ENCODE measurements around the gene BRICD5. TPM values are rescaled to one million over a fixed set of nuclear protein-coding genes. Genes with fewer than 3 reads are reported as not detected.
A peak's percentile ranks its signal among the peaks of the same experiment; 100 is the strongest.

The BRICD5 gene
- total and polyA plus RNA-seq, 2 of the 13 experiments (the other 11 are each of a cell fraction or from before 2014, with no cell fraction given), result 1.6 to 5.8 TPM

DNA sequence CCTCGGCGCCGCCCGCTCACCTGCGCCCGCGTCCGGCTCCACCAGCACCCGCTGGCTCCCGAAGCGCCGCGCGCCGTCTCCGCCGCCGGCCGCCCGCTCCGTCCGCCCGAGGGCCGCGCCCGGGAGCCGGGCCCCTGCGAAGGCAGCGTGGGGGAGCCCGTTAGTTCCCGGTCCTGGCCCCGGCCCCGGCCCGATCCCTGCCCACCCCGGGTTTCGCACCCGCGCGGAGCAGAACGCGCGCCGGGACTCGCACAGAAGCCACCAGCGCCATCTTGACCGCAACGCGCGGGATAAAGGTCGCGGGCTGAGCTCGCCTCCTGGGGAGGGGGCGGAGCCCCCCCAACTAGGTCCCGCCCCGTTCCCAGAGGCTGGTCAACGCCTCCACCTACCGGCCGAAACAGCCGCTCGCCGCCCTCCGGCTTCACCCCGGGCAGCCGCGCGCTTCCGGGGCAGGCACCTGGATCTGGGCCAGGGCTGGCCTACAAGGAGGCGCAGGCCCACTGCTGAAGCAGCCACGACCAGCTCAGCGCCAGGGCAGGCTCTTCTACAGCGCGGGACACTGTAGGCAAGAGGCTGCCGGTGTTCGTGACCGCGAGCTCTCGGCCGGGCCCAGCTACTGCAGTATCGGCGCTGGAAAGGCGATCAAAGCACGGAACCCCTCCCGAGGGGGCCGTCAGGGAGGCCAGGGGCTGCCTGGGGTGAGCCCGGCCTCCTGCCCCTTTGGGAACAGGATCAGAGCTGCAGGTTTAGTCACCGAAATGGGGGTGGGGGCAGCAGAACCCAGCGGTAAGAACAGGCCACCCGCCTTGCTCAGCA lies 40.8 kb upstream of the BRICD5 start, which contains the start of gene ECI1 (continued):
- TF ChIP-seq, protein P1, sequence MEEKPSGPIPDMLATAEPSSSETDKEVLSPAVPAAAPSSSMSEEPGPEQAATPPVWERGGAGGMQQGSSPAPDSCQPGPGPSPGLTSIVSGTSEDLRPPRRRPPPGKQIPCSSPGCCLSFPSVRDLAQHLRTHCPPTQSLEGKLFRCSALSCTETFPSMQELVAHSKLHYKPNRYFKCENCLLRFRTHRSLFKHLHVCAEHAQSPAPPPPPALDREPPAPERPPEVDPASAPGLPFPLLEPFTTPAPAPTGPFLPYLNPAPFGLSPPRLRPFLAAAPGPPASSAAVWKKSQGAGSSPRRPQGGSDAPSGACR (CRISPR knock-in tag; IDR thresholded peaks at IDR 0.05), result no peak
- TF ChIP-seq ZNF577 (CRISPR knock-in tag; IDR thresholded peaks at IDR 0.05; ENCODE audit: borderline replicate concordance, low read depth), result no peak
- TF ChIP-seq TP53 (CRISPR knock-in tag; conservative IDR thresholded peaks at IDR 0.05), result peak; percentile 55; the same call in 1 of the 2 replicates
- TF ChIP-seq, protein P2, sequence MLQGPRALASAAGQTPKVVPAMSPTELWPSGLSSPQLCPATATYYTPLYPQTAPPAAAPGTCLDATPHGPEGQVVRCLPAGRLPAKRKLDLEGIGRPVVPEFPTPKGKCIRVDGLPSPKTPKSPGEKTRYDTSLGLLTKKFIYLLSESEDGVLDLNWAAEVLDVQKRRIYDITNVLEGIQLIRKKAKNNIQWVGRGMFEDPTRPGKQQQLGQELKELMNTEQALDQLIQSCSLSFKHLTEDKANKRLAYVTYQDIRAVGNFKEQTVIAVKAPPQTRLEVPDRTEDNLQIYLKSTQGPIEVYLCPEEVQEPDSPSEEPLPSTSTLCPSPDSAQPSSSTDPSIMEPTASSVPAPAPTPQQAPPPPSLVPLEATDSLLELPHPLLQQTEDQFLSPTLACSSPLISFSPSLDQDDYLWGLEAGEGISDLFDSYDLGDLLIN (CRISPR knock-in tag; IDR thresholded peaks at IDR 0.05; ENCODE audit: borderline replicate concordance), result no peak
- 0 out of 2 replicates have a peak, but pooled peaks have one; percentile 68 for TF ChIP-seq CBX5 (CRISPR knock-in tag; IDR thresholded peaks at IDR 0.05; ENCODE audit: borderline replicate concordance)
- peak; percentile 92; the same call in 1 of the 2 replicates for TF ChIP-seq SNAPC2 (CRISPR knock-in tag; IDR thresholded peaks at IDR 0.05)
- TF ChIP-seq, protein P3, sequence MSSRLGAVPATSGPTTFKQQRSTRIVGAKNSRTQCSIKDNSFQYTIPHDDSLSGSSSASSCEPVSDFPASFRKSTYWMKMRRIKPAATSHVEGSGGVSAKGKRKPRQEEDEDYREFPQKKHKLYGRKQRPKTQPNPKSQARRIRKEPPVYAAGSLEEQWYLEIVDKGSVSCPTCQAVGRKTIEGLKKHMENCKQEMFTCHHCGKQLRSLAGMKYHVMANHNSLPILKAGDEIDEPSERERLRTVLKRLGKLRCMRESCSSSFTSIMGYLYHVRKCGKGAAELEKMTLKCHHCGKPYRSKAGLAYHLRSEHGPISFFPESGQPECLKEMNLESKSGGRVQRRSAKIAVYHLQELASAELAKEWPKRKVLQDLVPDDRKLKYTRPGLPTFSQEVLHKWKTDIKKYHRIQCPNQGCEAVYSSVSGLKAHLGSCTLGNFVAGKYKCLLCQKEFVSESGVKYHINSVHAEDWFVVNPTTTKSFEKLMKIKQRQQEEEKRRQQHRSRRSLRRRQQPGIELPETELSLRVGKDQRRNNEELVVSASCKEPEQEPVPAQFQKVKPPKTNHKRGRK (CRISPR knock-in tag; IDR thresholded peaks at IDR 0.05), result no peak
- peak; percentile 51 for TF ChIP-seq U2AF1 (optimal IDR thresholded peaks at IDR 0.05; ENCODE audit: low read depth, low read length)
- peak; percentile 78; the same call in 1 of the 2 replicates for TF ChIP-seq RFXANK (CRISPR knock-in tag; IDR thresholded peaks at IDR 0.05)
- TF ChIP-seq MYNN (CRISPR knock-in tag; IDR thresholded peaks at IDR 0.05; ENCODE audit: low read depth), result no peak
- no peak for TF ChIP-seq ZNF101 (CRISPR knock-in tag; IDR thresholded peaks at IDR 0.05; ENCODE audit: borderline replicate concordance, low read depth)
- 0 out of 2 replicates have a peak, but pooled peaks have one; percentile 18 for TF ChIP-seq CREB1 (IDR thresholded peaks at IDR 0.05)
- TF ChIP-seq CREB1 (CRISPR knock-in tag; IDR thresholded peaks at IDR 0.05), result peak; percentile 49; the same call in 1 of the 2 replicates
- peak; percentile 89 for TF ChIP-seq NR2C2 (CRISPR knock-in tag; IDR thresholded peaks at IDR 0.05; ENCODE audit: borderline replicate concordance)
- TF ChIP-seq, protein P4, sequence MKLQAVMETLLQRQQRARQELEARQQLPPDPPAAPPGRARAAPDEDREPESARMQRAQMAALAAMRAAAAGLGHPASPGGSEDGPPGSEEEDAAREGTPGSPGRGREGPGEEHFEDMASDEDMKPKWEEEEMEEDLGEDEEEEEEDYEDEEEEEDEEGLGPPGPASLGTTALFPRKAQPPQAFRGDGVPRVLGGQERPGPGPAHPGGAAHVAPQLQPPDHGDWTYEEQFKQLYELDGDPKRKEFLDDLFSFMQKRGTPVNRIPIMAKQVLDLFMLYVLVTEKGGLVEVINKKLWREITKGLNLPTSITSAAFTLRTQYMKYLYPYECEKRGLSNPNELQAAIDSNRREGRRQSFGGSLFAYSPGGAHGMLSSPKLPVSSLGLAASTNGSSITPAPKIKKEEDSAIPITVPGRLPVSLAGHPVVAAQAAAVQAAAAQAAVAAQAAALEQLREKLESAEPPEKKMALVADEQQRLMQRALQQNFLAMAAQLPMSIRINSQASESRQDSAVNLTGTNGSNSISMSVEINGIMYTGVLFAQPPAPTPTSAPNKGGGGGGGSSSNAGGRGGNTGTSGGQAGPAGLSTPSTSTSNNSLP (IDR thresholded peaks at IDR 0.05; ENCODE audit: low read depth, low read length), result no peak
- TF ChIP-seq TSC22D2 (CRISPR knock-in tag; IDR thresholded peaks at IDR 0.05; ENCODE audit: borderline replicate concordance), result peak; percentile 72; the same call in 1 of the 2 replicates
- no peak for TF ChIP-seq SCMH1 (CRISPR knock-in tag; IDR thresholded peaks at IDR 0.05; ENCODE audit: borderline replicate concordance)
- peak; percentile 94 for TF ChIP-seq YEATS4 (CRISPR knock-in tag; IDR thresholded peaks at IDR 0.05; ENCODE audit: borderline replicate concordance)
- no peak for TF ChIP-seq NFRKB (IDR thresholded peaks at IDR 0.05)
- no peak for TF ChIP-seq SP1 (IDR thresholded peaks at IDR 0.05)
- TF ChIP-seq SP1 (CRISPR knock-in tag; IDR thresholded peaks at IDR 0.05), result peak; percentile 86
- TF ChIP-seq, protein P5, sequence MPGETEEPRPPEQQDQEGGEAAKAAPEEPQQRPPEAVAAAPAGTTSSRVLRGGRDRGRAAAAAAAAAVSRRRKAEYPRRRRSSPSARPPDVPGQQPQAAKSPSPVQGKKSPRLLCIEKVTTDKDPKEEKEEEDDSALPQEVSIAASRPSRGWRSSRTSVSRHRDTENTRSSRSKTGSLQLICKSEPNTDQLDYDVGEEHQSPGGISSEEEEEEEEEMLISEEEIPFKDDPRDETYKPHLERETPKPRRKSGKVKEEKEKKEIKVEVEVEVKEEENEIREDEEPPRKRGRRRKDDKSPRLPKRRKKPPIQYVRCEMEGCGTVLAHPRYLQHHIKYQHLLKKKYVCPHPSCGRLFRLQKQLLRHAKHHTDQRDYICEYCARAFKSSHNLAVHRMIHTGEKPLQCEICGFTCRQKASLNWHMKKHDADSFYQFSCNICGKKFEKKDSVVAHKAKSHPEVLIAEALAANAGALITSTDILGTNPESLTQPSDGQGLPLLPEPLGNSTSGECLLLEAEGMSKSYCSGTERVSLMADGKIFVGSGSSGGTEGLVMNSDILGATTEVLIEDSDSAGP (CRISPR knock-in tag; IDR thresholded peaks at IDR 0.05; ENCODE audit: borderline replicate concordance), result peak; percentile 93; the same call in 1 of the 2 replicates
- TF ChIP-seq ZBTB20 (CRISPR knock-in tag; IDR thresholded peaks at IDR 0.05; ENCODE audit: borderline replicate concordance, low read depth), result no peak
